Mesothelial cell of epicardium (in vitro differentiated cells): ENCODE data around the gene ZMYND8. TPM values are rescaled to one million over a fixed set of nuclear protein-coding genes. Genes with fewer than 3 reads are reported as not detected.
A peak's percentile ranks its signal among the peaks of the same experiment; 100 is the strongest.

ENCODE experiments used
- DNase-seq, 2 experiments: peaks; one replicate each; pipeline ENCODE4 v3.0.0; 2021; ENCODE audit warnings: low spot score in 2 of 2; ENCODE audit not compliant: unreplicated experiment in 2 of 2
- H3K27ac Mint-ChIP-seq: 2 replicates; pipeline ENCODE4 v1.8.0; 2021; ENCODE audit warnings: mixed read lengths
- H3K27me3 Mint-ChIP-seq: 2 replicates; pipeline ENCODE4 v1.8.0; 2021; ENCODE audit warnings: low read depth, mixed read lengths
- H3K36me3 Mint-ChIP-seq: 2 replicates; pipeline ENCODE4 v1.8.0; 2021; ENCODE audit warnings: mixed read lengths
- H3K4me1 Mint-ChIP-seq: 2 replicates; pipeline ENCODE4 v1.8.0; 2021; ENCODE audit warnings: mixed read lengths
- H3K4me3 Mint-ChIP-seq: 2 replicates; pipeline ENCODE4 v1.8.0; 2021; ENCODE audit warnings: mild to moderate bottlenecking, moderate library complexity, mixed read lengths
- H3K9me3 Mint-ChIP-seq: 2 replicates; pipeline ENCODE4 v1.8.0; 2021; ENCODE audit warnings: mixed read lengths
- CTCF ChIP-seq: fragments of 200-600 bp; sonication (generic); IDR thresholded peaks from one replicate; pipeline ENCODE4 v1.5.0; 2021; ENCODE audit warnings: antibody characterized with exemption; ENCODE audit not compliant: unreplicated experiment
- total RNA-seq: library from RNA; stranded (reverse); gene quantifications from 3 replicates; pipeline ENCODE4 v1.2.1, GENCODE V29; 2021

Gene ZMYND8
- total RNA-seq, 1 donor from 2014 or later, result 120 TPM

- Mint-ChIP-seq H3K4me1 (peaks cover 81% of the 10 kb centered on the region), H3K27ac (no peak overlapping the region), H3K9me3 (no peaks in the 10 kb centered on the region), H3K27me3 (no peaks in the 10 kb centered on the region), H3K4me3 (peak overlapping the region; percentile 28), H3K36me3 (no peaks in the 10 kb centered on the region)
- DNase-seq, result peak in 1 of 2 experiments; percentile 47
- no peak for TF ChIP-seq CTCF
These were observed 2.4 kb upstream of the ZMYND8 start for GRCh38 chr20:47358672-47359529.

GRCh38 chr20:47358039-47358671 lies 1.7 kb upstream of the ZMYND8 start:
- H3K36me3 Mint-ChIP-seq, result no peaks in the 10 kb centered on the region
- no peaks in the 10 kb centered on the region for H3K9me3 Mint-ChIP-seq
- no peaks in the 10 kb centered on the region for H3K27me3 Mint-ChIP-seq
- no peak for DNase-seq
- no peak for TF ChIP-seq CTCF
- H3K4me1 Mint-ChIP-seq, result peaks cover 81% of the 10 kb centered on the region
- H3K4me3 Mint-ChIP-seq, result peak overlapping the region; percentile 47
- no peak overlapping the region for H3K27ac Mint-ChIP-seq

- Mint-ChIP-seq H3K9me3 (no peaks in the 10 kb centered on the region), H3K36me3 (no peaks in the 10 kb centered on the region), H3K27me3 (no peaks in the 10 kb centered on the region), H3K27ac (no peak overlapping the region), H3K4me1 (peaks cover 76% of the 10 kb centered on the region), H3K4me3 (peak overlapping the region; percentile 47)
- DNase-seq, result peak; percentile 47 to 73
- no peak for TF ChIP-seq CTCF
These were observed 968 bp upstream of the ZMYND8 start for GRCh38 chr20:47357296-47358038.

GRCh38 chr20:47356220-47356525 lies 326 bp downstream of the ZMYND8 start:
- no peak overlapping the region for H3K27ac Mint-ChIP-seq
- no peak for DNase-seq
- no peaks in the 10 kb centered on the region for H3K27me3 Mint-ChIP-seq
- H3K4me1 Mint-ChIP-seq, result peaks cover 67% of the 10 kb centered on the region
- TF ChIP-seq CTCF, result no peak
- H3K4me3 Mint-ChIP-seq, result peak overlapping the region; percentile 67
- no peaks in the 10 kb centered on the region for H3K9me3 Mint-ChIP-seq
- no peaks in the 10 kb centered on the region for H3K36me3 Mint-ChIP-seq

GRCh38 chr20:47355489-47356219 lies 845 bp downstream of the ZMYND8 start:
- Mint-ChIP-seq H3K27me3 (no peaks in the 10 kb centered on the region), H3K4me1 (peaks cover 62% of the 10 kb centered on the region), H3K9me3 (no peaks in the 10 kb centered on the region), H3K4me3 (no peak overlapping the region), H3K36me3 (no peaks in the 10 kb centered on the region), H3K27ac (no peak overlapping the region)
- TF ChIP-seq CTCF, result no peak
- DNase-seq, result no peak
